Stimulated activated CD8-positive, alpha-beta memory T cell treated with anti-CD3 and anti-CD28 coated beads, Interleukin-7, amount 100 ng/mL, for 1 hour (primary cell): ENCODE results near the gene TTC28.

ENCODE experiments used
- DNase-seq, 2 donors: peaks; one replicate each; pipeline ENCODE4 v3.0.0-alpha.2; 2020; ENCODE audit warnings: low read depth in 2 of 2

TTC28 gene

GRCh38 chr22:28142361-28142961 lies 537.2 kb downstream of the TTC28 start:
- no peak for DNase-seq

GRCh38 chr22:28141614-28142013 lies 538.0 kb downstream of the TTC28 start:
- no peak for DNase-seq

DNA sequence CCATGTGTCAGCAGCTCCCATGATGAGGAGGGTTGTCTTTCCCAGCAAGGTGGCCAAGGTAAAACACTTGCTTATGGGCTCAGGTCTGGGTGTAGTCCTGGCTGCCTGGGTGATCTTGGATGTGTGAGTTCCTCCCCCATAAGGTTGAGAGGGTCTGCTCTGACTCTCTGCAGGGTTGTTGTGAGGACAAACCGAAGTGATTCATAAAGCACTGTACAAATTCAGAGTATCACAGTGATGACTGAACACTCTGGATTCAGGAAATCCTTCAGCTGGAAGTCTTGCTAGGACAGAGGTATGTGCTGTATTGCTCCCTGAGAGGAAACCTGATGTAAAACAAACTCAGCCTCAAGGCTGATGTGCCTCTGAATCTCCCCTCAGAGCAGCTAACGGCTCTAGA lies 539.7 kb downstream of the TTC28 start:
- no peak for DNase-seq

DNA sequence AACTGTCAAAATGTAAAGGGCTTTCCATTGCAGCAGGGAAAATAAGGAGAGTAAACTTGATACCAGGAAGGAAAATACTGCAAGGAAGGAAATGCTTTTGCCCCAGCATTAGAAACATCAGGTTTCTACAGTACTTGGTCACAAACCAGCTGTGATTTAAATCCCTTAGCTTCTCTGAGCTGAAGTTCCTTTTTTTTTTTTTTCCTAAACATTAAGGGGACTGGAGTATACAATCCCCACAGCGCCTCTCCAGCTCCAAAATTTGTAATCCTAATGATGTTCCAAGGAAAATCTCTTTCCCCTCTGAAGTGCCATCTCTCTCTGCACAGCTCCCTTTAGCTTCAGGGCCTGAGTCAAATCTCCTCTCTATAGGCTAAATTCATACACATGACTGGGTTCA lies 540.1 kb downstream of the TTC28 start:
- DNase-seq: no peak

GRCh38 chr22:28137036-28137435 lies 542.6 kb downstream of the TTC28 start:
- no peak for DNase-seq

GRCh38 chr22:28132466-28132865 lies 547.2 kb downstream of the TTC28 start:
- DNase-seq: no peak

- no peak for DNase-seq
Observed at GRCh38 chr22:28129319-28129962, 550.2 kb downstream of the TTC28 start.

GRCh38 chr22:28128827-28129226 lies 550.8 kb downstream of the TTC28 start:
- no peak for DNase-seq

GRCh38 chr22:28125799-28126198 lies 553.8 kb downstream of the TTC28 start:
- DNase-seq: no peak

GRCh38 chr22:28123989-28124766 lies 555.5 kb downstream of the TTC28 start:
- no peak for DNase-seq

GRCh38 chr22:28120691-28121592 lies 558.7 kb downstream of the TTC28 start:
- DNase-seq: no peak

DNA sequence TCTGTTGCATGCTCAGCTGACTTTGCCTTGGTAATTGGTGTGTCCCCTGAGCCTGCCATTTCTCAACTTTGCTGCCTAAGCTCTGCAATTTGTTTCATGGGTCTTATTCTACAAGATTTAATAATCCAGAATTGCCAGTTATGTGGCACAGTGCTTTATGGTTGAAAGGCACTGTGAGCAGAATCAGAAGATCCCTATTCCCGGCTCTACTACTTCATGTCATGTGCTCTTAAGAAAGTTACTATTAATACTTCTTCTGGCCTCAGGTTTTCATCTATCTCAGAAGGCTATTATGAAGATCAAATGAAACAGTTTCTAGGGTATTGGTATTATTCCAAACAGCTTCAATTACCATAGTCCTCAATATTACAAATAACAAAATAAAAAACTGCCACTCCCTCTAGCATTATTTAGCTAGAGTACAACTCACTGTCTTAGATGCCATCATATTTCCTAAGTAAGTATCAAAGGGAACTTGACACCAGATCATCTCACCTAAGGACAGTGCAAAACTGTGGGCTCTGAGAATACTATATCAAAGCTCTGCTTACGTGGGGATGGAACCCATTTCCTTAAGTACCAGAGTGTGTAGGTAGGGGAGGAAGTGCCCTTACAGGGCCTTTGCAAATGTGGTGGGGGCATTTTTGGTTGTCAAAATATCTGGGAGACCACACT lies 560.5 kb downstream of the TTC28 start:
- no peak for DNase-seq

DNA sequence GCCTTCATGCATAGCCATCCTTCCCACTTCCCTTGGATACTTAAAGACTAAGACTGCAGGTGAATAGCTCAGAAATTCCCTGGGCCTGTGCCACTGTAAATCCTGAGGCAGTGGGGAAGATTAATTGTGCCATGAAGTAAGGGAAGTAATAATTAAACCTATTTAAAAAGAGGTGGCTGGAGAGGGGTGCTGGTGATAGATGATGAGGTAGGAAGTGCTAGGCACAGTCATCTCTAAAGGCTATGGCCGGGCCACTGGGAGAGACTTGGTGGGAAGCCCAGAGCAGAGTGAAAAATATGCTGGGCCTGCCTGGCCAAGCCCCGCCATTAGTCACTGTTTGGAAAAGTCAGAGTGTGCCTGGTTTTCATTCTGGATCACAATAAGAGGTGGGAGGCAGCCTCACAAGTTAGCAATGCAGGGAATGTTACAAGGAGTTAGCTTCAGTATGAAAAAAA lies 563.4 kb downstream of the TTC28 start:
- no peak for DNase-seq

DNA sequence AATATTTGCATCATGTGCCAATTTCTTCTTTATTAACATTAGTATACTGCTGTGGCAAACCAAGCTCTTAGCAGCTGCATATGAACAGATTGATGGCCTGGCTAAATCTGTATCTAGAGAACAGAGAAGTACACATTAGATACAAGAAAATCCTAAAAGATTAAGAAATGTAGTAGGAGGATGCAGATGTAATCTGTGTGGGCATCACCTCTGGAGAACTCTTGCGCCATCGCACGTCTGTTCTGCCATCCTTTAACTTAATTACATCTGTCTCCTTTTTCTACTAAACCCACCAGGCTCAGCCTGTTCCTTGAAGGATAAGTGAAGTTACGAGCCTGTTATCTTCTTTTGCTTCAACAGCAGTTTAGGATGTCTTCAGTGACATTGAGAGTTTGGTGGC lies 564.2 kb downstream of the TTC28 start:
- no peak for DNase-seq

GRCh38 chr22:28112548-28113043 lies 567.0 kb downstream of the TTC28 start:
- no peak for DNase-seq

DNA sequence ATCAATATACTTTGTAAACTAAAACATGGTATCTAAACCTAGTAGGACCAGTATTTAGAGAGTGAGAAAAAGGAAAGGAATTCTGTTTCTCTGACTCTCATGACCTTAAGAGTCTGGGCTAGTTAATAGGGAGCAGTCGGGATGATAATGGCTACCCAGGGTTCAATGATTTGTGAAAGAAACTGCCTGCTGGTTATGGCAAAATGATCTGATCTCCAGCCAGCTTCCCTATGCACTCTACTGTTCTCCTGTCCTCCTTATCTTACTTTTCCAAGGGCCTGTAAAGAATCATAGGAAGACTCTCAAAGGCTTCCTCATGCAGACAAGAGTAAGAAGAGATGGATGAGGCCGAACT lies 567.5 kb downstream of the TTC28 start:
- DNase-seq: no peak

DNA sequence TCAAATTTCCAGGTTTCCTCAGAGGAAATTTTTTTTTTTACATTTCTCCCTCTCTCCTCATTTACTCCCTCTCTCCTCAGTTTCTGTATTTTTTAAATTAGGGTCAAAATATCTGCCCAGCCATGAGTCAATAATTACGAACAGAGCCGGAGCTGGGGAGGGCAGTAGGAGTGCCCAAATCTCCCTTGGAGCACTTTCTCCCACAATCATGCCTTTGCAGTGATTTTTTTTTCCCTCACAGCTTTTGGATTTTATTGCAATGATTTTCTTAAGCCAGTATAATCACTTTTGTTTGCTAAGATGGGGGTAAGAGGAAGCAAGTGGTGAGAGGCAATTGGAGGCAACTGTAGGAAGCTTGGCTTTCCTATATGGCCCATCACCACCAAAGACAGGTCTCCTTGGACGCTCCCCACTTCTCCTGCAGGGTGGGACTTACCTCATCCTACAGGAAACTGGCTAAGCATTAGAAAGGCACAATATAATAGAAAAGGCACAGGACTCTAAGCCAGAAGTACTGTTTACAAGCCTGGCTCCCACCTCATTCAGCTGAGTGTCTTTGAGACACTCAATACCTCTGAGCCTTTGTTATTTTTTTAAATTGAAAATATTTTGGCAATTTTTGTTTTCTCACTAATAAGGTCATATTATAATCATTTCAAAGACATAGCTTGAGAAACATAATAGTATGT lies 568.0 kb downstream of the TTC28 start:
- no peak for DNase-seq

DNA sequence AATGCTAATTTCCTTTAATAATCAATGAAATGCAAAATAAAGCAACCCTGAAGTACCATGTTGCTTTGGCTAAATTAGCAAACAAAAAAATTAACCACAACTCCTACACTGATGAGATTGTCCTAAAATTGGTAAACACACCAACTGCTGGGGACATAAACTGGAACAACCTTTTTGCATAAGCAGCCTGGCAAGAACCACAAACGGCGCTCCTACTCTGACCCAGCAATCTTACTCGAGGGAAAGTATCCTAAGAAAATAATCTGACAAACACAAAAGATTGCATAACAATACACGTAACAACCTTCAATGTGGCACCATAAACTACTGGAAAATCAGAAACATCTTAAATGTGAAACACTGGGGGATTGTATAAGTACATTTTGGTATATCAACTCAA lies 570.8 kb downstream of the TTC28 start:
- no peak for DNase-seq

- DNase-seq: no peak
Observed at GRCh38 chr22:28106617-28107016, 573.0 kb downstream of the TTC28 start.

GRCh38 chr22:28105988-28106387 lies 573.7 kb downstream of the TTC28 start:
- DNase-seq: no peak

DNA sequence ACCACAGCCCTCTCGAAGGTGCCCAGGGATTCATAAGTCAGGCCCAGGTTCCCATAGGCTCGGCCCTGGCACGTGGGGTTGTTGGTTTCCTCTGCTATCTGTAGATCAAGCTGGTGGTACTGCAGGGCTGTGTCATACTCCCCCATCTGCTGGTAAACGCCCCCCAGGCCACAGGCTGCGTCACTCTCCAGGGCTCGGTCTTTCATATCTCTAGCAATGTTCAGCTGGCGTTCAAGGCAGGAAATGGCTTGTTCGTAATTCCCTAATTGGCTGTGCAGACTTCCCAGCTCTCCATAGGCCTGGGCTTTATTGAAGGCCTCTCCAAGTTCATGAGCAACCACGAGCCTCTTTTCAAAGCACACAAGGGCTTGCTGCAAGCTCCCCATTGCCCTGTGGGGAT lies 574.2 kb downstream of the TTC28 start:
- no peak for DNase-seq
